Measurements from ENCODE around the gene PDE12. TPM values are rescaled to one million over a fixed set of nuclear protein-coding genes. Genes with fewer than 3 reads are reported as not detected.

The PDE12 gene
- total RNA-seq, 1 donor from 2014 or later = 15.3 TPM

GRCh38 chr3:57596495-57597126 lies 40.5 kb downstream of the PDE12 start:
- TF ChIP-seq, protein P1, sequence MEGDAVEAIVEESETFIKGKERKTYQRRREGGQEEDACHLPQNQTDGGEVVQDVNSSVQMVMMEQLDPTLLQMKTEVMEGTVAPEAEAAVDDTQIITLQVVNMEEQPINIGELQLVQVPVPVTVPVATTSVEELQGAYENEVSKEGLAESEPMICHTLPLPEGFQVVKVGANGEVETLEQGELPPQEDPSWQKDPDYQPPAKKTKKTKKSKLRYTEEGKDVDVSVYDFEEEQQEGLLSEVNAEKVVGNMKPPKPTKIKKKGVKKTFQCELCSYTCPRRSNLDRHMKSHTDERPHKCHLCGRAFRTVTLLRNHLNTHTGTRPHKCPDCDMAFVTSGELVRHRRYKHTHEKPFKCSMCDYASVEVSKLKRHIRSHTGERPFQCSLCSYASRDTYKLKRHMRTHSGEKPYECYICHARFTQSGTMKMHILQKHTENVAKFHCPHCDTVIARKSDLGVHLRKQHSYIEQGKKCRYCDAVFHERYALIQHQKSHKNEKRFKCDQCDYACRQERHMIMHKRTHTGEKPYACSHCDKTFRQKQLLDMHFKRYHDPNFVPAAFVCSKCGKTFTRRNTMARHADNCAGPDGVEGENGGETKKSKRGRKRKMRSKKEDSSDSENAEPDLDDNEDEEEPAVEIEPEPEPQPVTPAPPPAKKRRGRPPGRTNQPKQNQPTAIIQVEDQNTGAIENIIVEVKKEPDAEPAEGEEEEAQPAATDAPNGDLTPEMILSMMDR (IDR thresholded peaks at IDR 0.05) = no peak
- H3K36me3 Mint-ChIP-seq (ENCODE audit: unreplicated experiment) = peaks cover 10% of the 10 kb centered on the region
- peaks cover 48% of the 10 kb centered on the region for H3K4me1 Mint-ChIP-seq (ENCODE audit: unreplicated experiment)
- H3K9me3 Mint-ChIP-seq (ENCODE audit: unreplicated experiment) = no peaks in the 10 kb centered on the region
- peak; percentile 92 for DNase-seq (ENCODE audit: extremely low spot score, unreplicated experiment)
- H3K4me3 Mint-ChIP-seq (ENCODE audit: unreplicated experiment) = peak overlapping the region; percentile 87
- H3K27ac Mint-ChIP-seq (ENCODE audit: unreplicated experiment) = peak overlapping the region; percentile 99
- H3K27me3 Mint-ChIP-seq (ENCODE audit: unreplicated experiment) = no peaks in the 10 kb centered on the region

- Mint-ChIP-seq H3K9me3 (ENCODE audit: unreplicated experiment) (no peaks in the 10 kb centered on the region), H3K27me3 (ENCODE audit: unreplicated experiment) (no peaks in the 10 kb centered on the region), H3K36me3 (ENCODE audit: unreplicated experiment) (peaks cover 13% of the 10 kb centered on the region), H3K4me1 (ENCODE audit: unreplicated experiment) (peaks cover 43% of the 10 kb centered on the region), H3K27ac (ENCODE audit: unreplicated experiment) (peak within 1 kb of the TSS; percentile 99), H3K4me3 (ENCODE audit: unreplicated experiment) (peak within 1 kb of the TSS; percentile 87)
- DNase-seq (ENCODE audit: extremely low spot score, unreplicated experiment) = peak; percentile 100
- TF ChIP-seq, protein P1 (IDR thresholded peaks at IDR 0.05) = no peak
Measured at GRCh38 chr3:57597127-57597923, 41.3 kb downstream of the PDE12 start, which contains the start of gene ARF4. TSS of gene ARF4 (minus strand) at chr3:57597344. CDS start at chr3:57597140, 204 bp downstream.

DNA sequence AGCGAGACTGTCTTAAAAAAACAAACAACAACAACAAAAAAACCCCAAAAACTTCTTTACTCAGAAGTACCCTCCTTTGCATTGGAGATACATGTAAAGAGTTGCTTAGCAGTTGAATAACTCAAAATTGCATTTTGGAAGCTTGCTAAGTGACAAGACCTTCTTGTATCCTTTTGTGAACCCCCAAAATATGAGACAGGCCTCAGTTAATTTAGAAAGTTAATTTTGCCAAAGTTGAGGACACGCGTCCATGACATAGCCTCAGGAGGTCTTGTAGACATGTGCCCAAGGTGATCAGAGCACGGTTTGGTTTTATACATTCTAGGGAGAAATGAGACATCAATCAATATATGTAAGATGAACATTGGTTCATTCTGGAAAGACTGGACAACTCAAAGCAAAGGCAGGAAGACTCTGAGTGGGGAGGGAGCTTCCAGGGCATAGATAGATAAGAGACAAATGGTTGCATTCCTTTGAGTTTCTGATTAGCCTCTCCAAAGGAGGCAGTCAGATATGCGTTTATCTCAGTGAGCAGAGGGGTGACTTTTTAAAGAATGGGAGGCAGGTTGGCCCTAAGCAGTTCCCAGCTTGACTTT lies 42.8 kb downstream of the PDE12 start:
- no peaks in the 10 kb centered on the region for H3K9me3 Mint-ChIP-seq (ENCODE audit: unreplicated experiment)
- H3K4me3 Mint-ChIP-seq (ENCODE audit: unreplicated experiment) = peak overlapping the region; percentile 87
- H3K4me1 Mint-ChIP-seq (ENCODE audit: unreplicated experiment) = peaks cover 28% of the 10 kb centered on the region
- no peak for DNase-seq (ENCODE audit: extremely low spot score, unreplicated experiment)
- TF ChIP-seq, protein P1 (IDR thresholded peaks at IDR 0.05) = no peak
- no peaks in the 10 kb centered on the region for H3K27me3 Mint-ChIP-seq (ENCODE audit: unreplicated experiment)
- peak overlapping the region; percentile 96 for H3K27ac Mint-ChIP-seq (ENCODE audit: unreplicated experiment)
- H3K36me3 Mint-ChIP-seq (ENCODE audit: unreplicated experiment) = peaks cover 14% of the 10 kb centered on the region

- Mint-ChIP-seq H3K4me3 (ENCODE audit: unreplicated experiment) (no peak overlapping the region), H3K9me3 (ENCODE audit: unreplicated experiment) (peaks cover 4% of the 10 kb centered on the region), H3K27ac (ENCODE audit: unreplicated experiment) (no peak overlapping the region), H3K27me3 (ENCODE audit: unreplicated experiment) (no peaks in the 10 kb centered on the region), H3K4me1 (ENCODE audit: unreplicated experiment) (peaks cover 15% of the 10 kb centered on the region), H3K36me3 (ENCODE audit: unreplicated experiment) (peaks cover 11% of the 10 kb centered on the region)
- no peak for DNase-seq (ENCODE audit: extremely low spot score, unreplicated experiment)
- TF ChIP-seq, protein P1 (IDR thresholded peaks at IDR 0.05) = no peak
Measured at GRCh38 chr3:57600195-57600594, 44.1 kb downstream of the PDE12 start.

- H3K9me3 Mint-ChIP-seq (ENCODE audit: unreplicated experiment) = peaks cover 27% of the 10 kb centered on the region
- TF ChIP-seq, protein P1 (IDR thresholded peaks at IDR 0.05) = no peak
- DNase-seq (ENCODE audit: extremely low spot score, unreplicated experiment) = no peak
- H3K4me3 Mint-ChIP-seq (ENCODE audit: unreplicated experiment) = no peak overlapping the region
- H3K4me1 Mint-ChIP-seq (ENCODE audit: unreplicated experiment) = no peaks in the 10 kb centered on the region
- H3K36me3 Mint-ChIP-seq (ENCODE audit: unreplicated experiment) = peaks cover 40% of the 10 kb centered on the region
- no peaks in the 10 kb centered on the region for H3K27me3 Mint-ChIP-seq (ENCODE audit: unreplicated experiment)
- no peak overlapping the region for H3K27ac Mint-ChIP-seq (ENCODE audit: unreplicated experiment)
Measured at GRCh38 chr3:57604971-57605370, 48.9 kb downstream of the PDE12 start.

All from osteocyte (in vitro differentiated cells).